Dedifferentiated amniotic fluid mesenchymal stem cell (primary cell): ENCODE data around the gene RSPH6A.

Experiments
- DNase-seq: peaks from one replicate; pipeline ENCODE4 v3.0.0-alpha.2; 2016; ENCODE audit errors: extremely low spot score

The RSPH6A gene

GRCh38 chr19:45825263-45825605, 10.1 kb upstream of the RSPH6A start:
- no peak for DNase-seq

GRCh38 chr19:45824531-45825262, 9.6 kb upstream of the RSPH6A start:
- no peak for DNase-seq

GRCh38 chr19:45824041-45824471, 8.9 kb upstream of the RSPH6A start:
- no peak for DNase-seq

- DNase-seq: no peak
Observed at GRCh38 chr19:45823182-45823581, 8.1 kb upstream of the RSPH6A start.

GRCh38 chr19:45822716-45823115, 7.6 kb upstream of the RSPH6A start:
- no peak for DNase-seq

GRCh38 chr19:45821570-45821969, 6.5 kb upstream of the RSPH6A start:
- no peak for DNase-seq

- DNase-seq: no peak
Observed at GRCh38 chr19:45821103-45821521, 6.0 kb upstream of the RSPH6A start.

GRCh38 chr19:45820413-45821102, 5.5 kb upstream of the RSPH6A start:
- no peak for DNase-seq

- DNase-seq: no peak
Observed at GRCh38 chr19:45819769-45820168, 4.7 kb upstream of the RSPH6A start.

GRCh38 chr19:45817725-45818301, 2.7 kb upstream of the RSPH6A start:
- no peak for DNase-seq

GRCh38 chr19:45817010-45817724, 2.1 kb upstream of the RSPH6A start:
- DNase-seq: peak; percentile 90

GRCh38 chr19:45816236-45817009, 1.3 kb upstream of the RSPH6A start:
- DNase-seq: no peak

GRCh38 chr19:45815481-45816216, 541 bp upstream of the RSPH6A start:
- no peak for DNase-seq

- DNase-seq: no peak
Observed at GRCh38 chr19:45814166-45814780, 835 bp downstream of the RSPH6A start.

GRCh38 chr19:45812297-45812696, 2.8 kb downstream of the RSPH6A start:
- DNase-seq: no peak

GRCh38 chr19:45809643-45810159, 5.4 kb downstream of the RSPH6A start:
- DNase-seq: peak; percentile 47

- no peak for DNase-seq
Observed at GRCh38 chr19:45805719-45806118, 9.4 kb downstream of the RSPH6A start.

- no peak for DNase-seq
Observed at GRCh38 chr19:45804959-45805230, 10.2 kb downstream of the RSPH6A start.

- DNase-seq: no peak
Observed at GRCh38 chr19:45804140-45804958, 10.8 kb downstream of the RSPH6A start.
